Measurements from ENCODE around the gene CTRB1. TPM values are rescaled to one million over a fixed set of nuclear protein-coding genes. Genes with fewer than 3 reads are reported as not detected.
"Not testable (repeated sequence)": the region's sequence is repeated elsewhere in the genome, so short reads cannot be mapped to it uniquely, and the experiment has no call there.

CTRB1 gene
- total RNA-seq, 1 experiment from 2014 or later: not detected

DNA sequence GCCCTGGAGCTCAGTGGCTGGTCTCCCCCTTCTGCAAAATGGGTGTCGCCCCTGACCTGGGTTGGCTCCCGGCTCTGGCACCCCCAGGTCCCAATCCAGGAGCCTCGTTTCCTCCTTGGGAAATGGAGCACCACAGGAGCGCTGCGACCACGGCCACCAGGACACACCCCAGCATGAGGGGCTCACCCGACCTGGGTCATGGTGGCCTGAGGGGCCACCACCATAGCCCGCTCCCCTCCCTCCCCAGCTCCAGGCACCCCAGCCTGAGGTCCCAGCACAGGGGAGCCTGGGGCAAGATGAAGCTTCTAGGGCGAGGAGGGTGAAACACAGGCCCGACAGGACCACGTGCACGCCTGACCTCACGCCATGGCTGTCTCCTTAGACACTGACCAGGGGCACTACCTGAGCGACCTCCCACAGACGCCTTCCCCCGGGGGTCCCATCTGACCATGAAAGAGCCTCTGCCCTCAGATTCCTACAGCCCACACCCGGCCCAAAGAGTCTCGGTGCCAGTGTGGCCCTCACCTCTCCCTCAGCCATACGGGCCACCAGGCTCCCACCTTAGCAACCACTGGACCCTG lies 20.8 kb downstream of the CTRB1 start:
- H3K9me3 ChIP-seq (ENCODE audit: control insufficient read depth, low read depth, low read length): no peaks in the 10 kb centered on the region
- no peak overlapping the region for H3T11ph ChIP-seq (ENCODE audit: low read length)
- no peak overlapping the region for H4K8ac ChIP-seq (replicated peaks; ENCODE audit: insufficient read length, low read depth, low read length)
- no peak overlapping the region for H2BK120ac ChIP-seq (ENCODE audit: low read depth, low read length, poor library complexity, severe bottlenecking)
- H3K27me3 ChIP-seq (ENCODE audit: insufficient read depth, low read length): no peaks in the 10 kb centered on the region
- H4K91ac ChIP-seq (ENCODE audit: insufficient read length, low read depth, low read length): no peak overlapping the region
- H4K20me1 ChIP-seq (ENCODE audit: control insufficient read depth, insufficient read depth, insufficient read length): no peaks in the 10 kb centered on the region
- H2BK5ac ChIP-seq (ENCODE audit: insufficient read length, low read length): no peak overlapping the region
- peaks cover 36 to 62% (median 55%) of the 10 kb centered on the region in 3 experiments; a peak in 6 of 7 replicates for H3K36me3 Mint-ChIP-seq (ENCODE audit: insufficient read depth in 1 of 3, low read depth in 3 of 3)
- no peaks in the 10 kb centered on the region; the same call in 1 of the 2 replicates for H3K4me1 ChIP-seq (ENCODE audit: insufficient read depth, low read length)
- no peak overlapping the region for H2AK5ac ChIP-seq (ENCODE audit: insufficient read length, low read length)
- H3K27ac Mint-ChIP-seq: peak overlapping the region; percentile 51 to 90 (median 88); a peak in 6 of 7 replicates
- peaks cover 14% of the 10 kb centered on the region; the same call in 1 of the 2 replicates for H3K79me2 ChIP-seq (ENCODE audit: insufficient read depth, low read length)
- H3K4me1 Mint-ChIP-seq: peaks cover 15 to 25% of the 10 kb centered on the region in 2 experiments
- no peaks in the 10 kb centered on the region for H3K9me3 Mint-ChIP-seq
- H3K23ac ChIP-seq (ENCODE audit: insufficient read length, low read depth, low read length): no peak overlapping the region
- no peak overlapping the region for H2BK12ac ChIP-seq (ENCODE audit: insufficient read length, low read depth, low read length)
- TF ChIP-seq, protein P1, sequence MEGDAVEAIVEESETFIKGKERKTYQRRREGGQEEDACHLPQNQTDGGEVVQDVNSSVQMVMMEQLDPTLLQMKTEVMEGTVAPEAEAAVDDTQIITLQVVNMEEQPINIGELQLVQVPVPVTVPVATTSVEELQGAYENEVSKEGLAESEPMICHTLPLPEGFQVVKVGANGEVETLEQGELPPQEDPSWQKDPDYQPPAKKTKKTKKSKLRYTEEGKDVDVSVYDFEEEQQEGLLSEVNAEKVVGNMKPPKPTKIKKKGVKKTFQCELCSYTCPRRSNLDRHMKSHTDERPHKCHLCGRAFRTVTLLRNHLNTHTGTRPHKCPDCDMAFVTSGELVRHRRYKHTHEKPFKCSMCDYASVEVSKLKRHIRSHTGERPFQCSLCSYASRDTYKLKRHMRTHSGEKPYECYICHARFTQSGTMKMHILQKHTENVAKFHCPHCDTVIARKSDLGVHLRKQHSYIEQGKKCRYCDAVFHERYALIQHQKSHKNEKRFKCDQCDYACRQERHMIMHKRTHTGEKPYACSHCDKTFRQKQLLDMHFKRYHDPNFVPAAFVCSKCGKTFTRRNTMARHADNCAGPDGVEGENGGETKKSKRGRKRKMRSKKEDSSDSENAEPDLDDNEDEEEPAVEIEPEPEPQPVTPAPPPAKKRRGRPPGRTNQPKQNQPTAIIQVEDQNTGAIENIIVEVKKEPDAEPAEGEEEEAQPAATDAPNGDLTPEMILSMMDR (conservative IDR thresholded peaks at IDR 0.05): no peak
- no peaks in the 10 kb centered on the region for H3K27me3 Mint-ChIP-seq (ENCODE audit: low read depth)
- H3K4me2 ChIP-seq (ENCODE audit: insufficient read depth, insufficient read length, low read length): no peak overlapping the region
- no peak overlapping the region for H3K4ac ChIP-seq (ENCODE audit: low read depth, low read length)
- peak overlapping the region; percentile 28; the same call in 1 of the 2 replicates for H3K14ac ChIP-seq (ENCODE audit: insufficient read depth, low read length)
- H2AFZ ChIP-seq (ENCODE audit: low read length): no peak overlapping the region
- H3K56ac ChIP-seq (ENCODE audit: insufficient read length, low read depth, low read length): no peak overlapping the region
- H3K4me3 Mint-ChIP-seq: no peak overlapping the region
- H3K9ac ChIP-seq (ENCODE audit: extremely low read depth, insufficient read length, low read length): no peak overlapping the region
- peak; percentile 22 for DNase-seq
- no peak overlapping the region for H2BK20ac ChIP-seq (ENCODE audit: low read depth, low read length, poor library complexity, severe bottlenecking)
- no peaks in the 10 kb centered on the region for H3K23me2 ChIP-seq (ENCODE audit: insufficient read length, low read depth, low read length, poor library complexity, severe bottlenecking)
- H3K27ac ChIP-seq (ENCODE audit: insufficient read length, low read depth, low read length): no peak overlapping the region
- no peak overlapping the region for H3K18ac ChIP-seq (ENCODE audit: insufficient read length, low read depth, low read length)
- whole genome bisulfite sequencing (ENCODE audit: extremely low coverage, insufficient read length, low lambda C conversion rate): no CpG with 5 or more reads among the region's 19 CpGs
- H4K5ac ChIP-seq (ENCODE audit: insufficient read length, low read depth, low read length): no peak overlapping the region
- H2BK15ac ChIP-seq (ENCODE audit: low read depth, low read length): no peak overlapping the region
- H3K79me1 ChIP-seq (ENCODE audit: insufficient read depth, low read depth, low read length, poor library complexity, severe bottlenecking): peaks cover 7% of the 10 kb centered on the region

DNA sequence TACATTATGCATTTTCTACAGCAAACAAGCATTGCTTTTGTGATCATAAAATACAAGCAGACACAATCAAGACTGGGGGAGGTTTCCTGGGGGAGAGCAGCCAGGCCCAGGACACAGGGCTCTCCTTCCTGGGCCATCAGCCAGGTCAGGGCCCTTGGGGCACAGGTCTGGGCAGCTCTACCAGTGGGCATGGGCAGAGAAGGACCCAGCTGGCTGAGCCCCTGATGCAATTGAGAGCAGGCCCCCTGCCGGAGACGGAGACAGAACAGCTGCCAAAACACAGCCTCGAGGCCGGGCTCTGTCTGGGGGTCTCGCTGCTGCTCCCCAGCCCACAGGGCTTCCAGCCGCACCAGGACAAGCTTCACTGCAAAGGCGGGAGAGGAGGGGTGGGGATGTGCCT lies 21.8 kb downstream of the CTRB1 start:
- H4K91ac ChIP-seq (ENCODE audit: insufficient read length, low read depth, low read length); H2BK120ac ChIP-seq (ENCODE audit: low read depth, low read length, poor library complexity, severe bottlenecking); H3K27me3 ChIP-seq (ENCODE audit: insufficient read depth, low read length); DNase-seq; H2AFZ ChIP-seq (ENCODE audit: low read length); H2BK5ac ChIP-seq (ENCODE audit: insufficient read length, low read length); H2BK20ac ChIP-seq (ENCODE audit: low read depth, low read length, poor library complexity, severe bottlenecking); H3K4me1 ChIP-seq (ENCODE audit: insufficient read depth, low read length); H3K4ac ChIP-seq (ENCODE audit: low read depth, low read length); H3K56ac ChIP-seq (ENCODE audit: insufficient read length, low read depth, low read length); H3K14ac ChIP-seq (ENCODE audit: insufficient read depth, low read length); H2AK5ac ChIP-seq (ENCODE audit: insufficient read length, low read length); H3K9me3 ChIP-seq (ENCODE audit: control insufficient read depth, low read depth, low read length); H4K5ac ChIP-seq (ENCODE audit: insufficient read length, low read depth, low read length); H3T11ph ChIP-seq (ENCODE audit: low read length); H4K8ac ChIP-seq (replicated peaks; ENCODE audit: insufficient read length, low read depth, low read length); H3K9ac ChIP-seq (ENCODE audit: extremely low read depth, insufficient read length, low read length); H4K20me1 ChIP-seq (ENCODE audit: control insufficient read depth, insufficient read depth, insufficient read length); H3K79me1 ChIP-seq (ENCODE audit: insufficient read depth, low read depth, low read length, poor library complexity, severe bottlenecking); H3K23ac ChIP-seq (ENCODE audit: insufficient read length, low read depth, low read length); H2BK12ac ChIP-seq (ENCODE audit: insufficient read length, low read depth, low read length); H3K18ac ChIP-seq (ENCODE audit: insufficient read length, low read depth, low read length); H2BK15ac ChIP-seq (ENCODE audit: low read depth, low read length); H3K27ac ChIP-seq (ENCODE audit: insufficient read length, low read depth, low read length); H3K27me3 Mint-ChIP-seq (ENCODE audit: low read depth); H3K4me3 Mint-ChIP-seq; H3K23me2 ChIP-seq (ENCODE audit: insufficient read length, low read depth, low read length, poor library complexity, severe bottlenecking); H3K4me2 ChIP-seq (ENCODE audit: insufficient read depth, insufficient read length, low read length); H3K9me3 Mint-ChIP-seq: not testable (repeated sequence)
- whole genome bisulfite sequencing (ENCODE audit: extremely low coverage, insufficient read length, low lambda C conversion rate): no CpG with 5 or more reads among the region's 7 CpGs
- Mint-ChIP-seq H3K4me1 (peaks cover 18 to 32% of the 10 kb centered on the region in 2 experiments), H3K27ac (peak overlapping the region in 2 of 3 experiments; percentile 88 to 90; a peak in 4 of 7 replicates), H3K36me3 (ENCODE audit: insufficient read depth in 1 of 3, low read depth in 3 of 3) (peaks cover 36 to 54% (median 48%) of the 10 kb centered on the region in 3 experiments; a peak in 6 of 7 replicates)
- peaks cover 16% of the 10 kb centered on the region; the same call in 1 of the 2 replicates for H3K79me2 ChIP-seq (ENCODE audit: insufficient read depth, low read length)

Data from H9 (cell line).